ENCODE data around the gene ADRB1. TPM values are rescaled to one million over a fixed set of nuclear protein-coding genes. Genes with fewer than 3 reads are reported as not detected.

Gene ADRB1
- under 1 TPM in 2 of 5 experiments, not detected in 3; 0.29 to 0.64 TPM for total RNA-seq
- polyA plus RNA-seq = not detected
- total RNA-seq = not detected

GRCh38 chr10:114043532-114044246, at the start of gene ADRB1:
ADRB1 (plus strand) TSS chr10:114043866; CDS start chr10:114044133, 267 bp downstream.
- H3K4me1 Mint-ChIP-seq = peaks cover 14 to 27% (median 20%) of the 10 kb centered on the region in 7 donors
- intact Hi-C loops (cut with micrococcal nuclease) = loop anchor here in 1 of 2 donors (5.0 kb wide), 1 partner anchor 81 kb away; no protein-coding TSS in a partner anchor
- peaks cover 0 to 4% (median 0%) of the 10 kb centered on the region in 5 donors for H3K36me3 Mint-ChIP-seq
- Histone ChIP-seq H3K27me3 (ENCODE audit: control insufficient read depth in 2 of 2, insufficient read depth in 2 of 2, low read length in 2 of 2) (peaks cover 2 to 6% of the 10 kb centered on the region in 2 donors), H3K36me3 (ENCODE audit: control insufficient read depth in 2 of 3, insufficient read depth in 3 of 3, low read length in 3 of 3) (no peaks in the 10 kb centered on the region), H3K4me3 (ENCODE audit: low read length) (peak within 1 kb of the TSS; percentile 30), H3K9me3 (ENCODE audit: control insufficient read depth in 2 of 3, low read length in 3 of 3) (no peaks in the 10 kb centered on the region), H3K4me1 (ENCODE audit: control insufficient read depth in 2 of 2, insufficient read depth in 2 of 2, low read length in 2 of 2) (peaks cover 0 to 8% of the 10 kb centered on the region in 2 donors), H3K27ac (ENCODE audit: low read depth, low read length) (no peak within 1 kb of the TSS)
- peak within 1 kb of the TSS in 2 of 9 donors; percentile 28 to 70 for H3K27ac Mint-ChIP-seq
- ChIA-PET CTCF (no interaction called here), POLR2A (no interaction called here)
- H3K27me3 Mint-ChIP-seq = peaks cover 52 to 87% (median 74%) of the 10 kb centered on the region in 5 donors
- peak in 4 of 9 donors; percentile 2 to 41 (median 16) for DNase-seq
- H3K4me3 Mint-ChIP-seq = peak within 1 kb of the TSS; percentile 68 to 84 (median 80)
- peaks cover 0 to 4% (median 0%) of the 10 kb centered on the region in 11 donors for H3K9me3 Mint-ChIP-seq
- peak; percentile 64 for ATAC-seq

DNA sequence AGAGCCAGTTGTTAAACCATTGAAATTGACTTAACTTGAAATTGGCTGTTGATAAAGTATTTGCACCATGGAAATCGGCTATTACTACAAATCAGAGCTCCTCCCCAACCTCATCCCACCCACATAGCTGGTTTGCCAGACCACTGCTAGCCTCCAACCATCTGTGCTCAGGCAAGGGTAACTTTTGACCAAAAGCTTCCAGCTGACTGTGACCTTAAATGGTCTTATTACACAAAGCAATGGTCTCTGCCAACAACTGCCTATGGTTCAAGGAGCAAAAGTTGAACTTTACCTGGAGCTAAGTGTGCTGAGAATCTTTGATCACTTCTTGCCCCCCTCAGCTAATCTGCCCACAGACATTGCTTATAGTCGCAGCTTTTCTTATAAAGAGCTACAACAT, 48.5 kb upstream of the ADRB1 start:
- POLR2A ChIA-PET = no interaction called here
- no peak for ATAC-seq

DNA sequence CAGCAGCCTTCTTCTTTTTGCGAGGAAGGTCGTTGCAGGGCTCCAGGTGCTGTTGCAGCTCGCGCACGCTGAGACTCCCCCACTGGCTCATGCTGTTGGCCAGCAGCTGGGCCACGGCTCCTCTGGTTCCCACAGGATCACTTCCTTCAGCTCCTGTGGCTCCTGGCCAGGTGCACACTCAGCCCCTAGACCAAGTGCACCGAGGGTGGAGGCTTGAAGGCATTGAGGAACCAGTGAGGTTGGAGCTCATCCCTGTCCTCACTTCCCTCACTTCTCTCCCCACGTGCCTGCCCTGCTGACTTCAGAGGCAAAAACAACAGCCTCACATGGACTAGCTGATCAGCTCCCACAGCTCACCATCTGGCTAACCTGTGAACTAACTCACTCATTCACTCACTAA, 46.2 kb upstream of the ADRB1 start:
- H3K27ac Mint-ChIP-seq = no peak overlapping the region
- H3K36me3 ChIP-seq (ENCODE audit: control insufficient read depth in 2 of 3, insufficient read depth in 3 of 3, low read length in 3 of 3) = no peaks in the 10 kb centered on the region
- peaks cover 11 to 76% (median 25%) of the 10 kb centered on the region in 5 donors for H3K27me3 Mint-ChIP-seq
- peaks cover 6 to 15% (median 8%) of the 10 kb centered on the region in 7 donors for H3K4me1 Mint-ChIP-seq
- H3K27me3 ChIP-seq (ENCODE audit: control insufficient read depth in 2 of 2, insufficient read depth in 2 of 2, low read length in 2 of 2) = no peaks in the 10 kb centered on the region
- peaks cover 0 to 4% of the 10 kb centered on the region in 2 donors for H3K4me1 ChIP-seq (ENCODE audit: control insufficient read depth in 2 of 2, insufficient read depth in 2 of 2, low read length in 2 of 2)
- DNase-seq (no peak), ATAC-seq (no peak)
- CTCF ChIA-PET = no interaction called here
- intact Hi-C loops (cut with micrococcal nuclease) = no loop called here
- H3K27ac ChIP-seq (ENCODE audit: low read depth, low read length) = no peak overlapping the region
- H3K9me3 Mint-ChIP-seq = no peaks in the 10 kb centered on the region
- H3K9me3 ChIP-seq (ENCODE audit: control insufficient read depth in 2 of 3, low read length in 3 of 3) = no peaks in the 10 kb centered on the region
- H3K4me3 ChIP-seq (ENCODE audit: low read length) = no peak overlapping the region
- no peak overlapping the region for H3K4me3 Mint-ChIP-seq
- POLR2A ChIA-PET = no interaction called here
- no peaks in the 10 kb centered on the region for H3K36me3 Mint-ChIP-seq

More for the DNA sequence above, 48.5 kb upstream of the ADRB1 start:
- no peaks in the 10 kb centered on the region for H3K27me3 ChIP-seq (ENCODE audit: control insufficient read depth in 2 of 2, insufficient read depth in 2 of 2, low read length in 2 of 2)
- no peaks in the 10 kb centered on the region for H3K9me3 Mint-ChIP-seq
- no peak overlapping the region for H3K4me3 ChIP-seq (ENCODE audit: low read length)
- no peak overlapping the region for H3K4me3 Mint-ChIP-seq
- CTCF ChIA-PET = no interaction called here
- no peak overlapping the region for H3K27ac Mint-ChIP-seq
- H3K4me1 ChIP-seq (ENCODE audit: control insufficient read depth in 2 of 2, insufficient read depth in 2 of 2, low read length in 2 of 2) = peaks cover 0 to 4% of the 10 kb centered on the region in 2 donors
- H3K4me1 Mint-ChIP-seq = peaks cover 6 to 19% (median 12%) of the 10 kb centered on the region in 7 donors
- H3K36me3 Mint-ChIP-seq = no peaks in the 10 kb centered on the region
- no peaks in the 10 kb centered on the region for H3K9me3 ChIP-seq (ENCODE audit: control insufficient read depth in 2 of 3, low read length in 3 of 3)
- intact Hi-C loops (cut with micrococcal nuclease) = no loop called here
- H3K27ac ChIP-seq (ENCODE audit: low read depth, low read length) = no peak overlapping the region
- no peak for DNase-seq
- no peaks in the 10 kb centered on the region for H3K36me3 ChIP-seq (ENCODE audit: control insufficient read depth in 2 of 3, insufficient read depth in 3 of 3, low read length in 3 of 3)
- peaks cover 25 to 81% (median 39%) of the 10 kb centered on the region in 5 donors for H3K27me3 Mint-ChIP-seq

DNA sequence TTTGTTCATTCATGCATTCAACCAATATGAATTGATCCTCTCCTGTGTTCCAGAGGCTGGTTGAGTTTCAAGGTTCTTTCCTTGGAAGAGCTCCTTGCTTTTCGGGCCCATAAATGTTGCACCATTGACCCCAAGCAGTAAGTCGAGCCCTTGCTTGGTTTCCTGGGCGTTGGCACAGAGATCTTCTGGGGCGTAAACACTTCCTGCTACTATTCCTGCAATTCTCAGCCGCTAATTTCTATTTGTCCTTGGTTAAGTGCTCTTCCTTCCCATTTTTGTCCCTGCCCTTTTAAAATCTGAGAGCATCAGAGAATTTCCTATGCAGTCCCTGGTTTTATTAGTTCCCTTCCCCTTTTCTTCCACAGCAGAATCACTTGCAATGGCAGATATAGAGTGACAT, 44.1 kb upstream of the ADRB1 start:
- Mint-ChIP-seq H3K36me3 (no peaks in the 10 kb centered on the region), H3K27ac (peak overlapping the region in 1 of 9 donors; percentile 9), H3K9me3 (peaks cover 0 to 1% (median 0%) of the 10 kb centered on the region in 11 donors), H3K4me3 (no peak overlapping the region), H3K27me3 (peaks cover 4 to 68% (median 18%) of the 10 kb centered on the region in 5 donors), H3K4me1 (peaks cover 6 to 15% (median 8%) of the 10 kb centered on the region in 7 donors)
- no peak for DNase-seq
- Histone ChIP-seq H3K9me3 (ENCODE audit: control insufficient read depth in 2 of 3, low read length in 3 of 3) (no peaks in the 10 kb centered on the region), H3K4me3 (ENCODE audit: low read length) (no peak overlapping the region), H3K4me1 (ENCODE audit: control insufficient read depth in 2 of 2, insufficient read depth in 2 of 2, low read length in 2 of 2) (peaks cover 0 to 4% of the 10 kb centered on the region in 2 donors), H3K36me3 (ENCODE audit: control insufficient read depth in 2 of 3, insufficient read depth in 3 of 3, low read length in 3 of 3) (no peaks in the 10 kb centered on the region), H3K27me3 (ENCODE audit: control insufficient read depth in 2 of 2, insufficient read depth in 2 of 2, low read length in 2 of 2) (no peaks in the 10 kb centered on the region), H3K27ac (ENCODE audit: low read depth, low read length) (no peak overlapping the region)
- ChIA-PET POLR2A (no interaction called here), CTCF (no interaction called here)
- no peak for ATAC-seq
- intact Hi-C loops (cut with micrococcal nuclease) = no loop called here

DNA sequence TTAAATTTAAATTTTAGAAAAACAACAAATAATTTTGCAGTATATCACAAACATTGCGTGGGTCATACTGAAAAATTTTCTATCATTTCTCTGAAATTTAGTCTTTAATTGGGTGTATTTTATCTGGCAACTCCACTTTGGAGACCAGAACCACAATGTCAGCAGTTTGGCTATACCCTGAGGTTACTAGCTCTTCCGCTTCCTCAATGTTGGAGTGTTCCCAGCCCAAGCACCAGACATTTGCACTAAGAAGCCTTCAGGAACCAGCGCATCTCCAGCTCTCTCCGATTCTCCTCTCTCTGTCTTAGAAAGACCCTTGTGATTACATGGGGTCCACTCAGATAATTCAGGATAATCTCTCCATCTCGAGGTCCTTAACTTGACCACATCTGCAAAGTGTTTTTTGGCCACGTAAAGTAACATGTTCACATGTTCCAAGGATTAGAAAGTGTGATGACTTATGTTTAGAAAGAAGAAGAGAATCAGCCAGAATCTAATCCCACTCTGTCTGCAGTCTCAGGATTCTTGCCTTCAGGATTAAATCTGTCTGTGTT, 43.1 kb upstream of the ADRB1 start:
- Histone ChIP-seq H3K9me3 (ENCODE audit: control insufficient read depth in 2 of 3, low read length in 3 of 3) (no peaks in the 10 kb centered on the region), H3K4me1 (ENCODE audit: control insufficient read depth in 2 of 2, insufficient read depth in 2 of 2, low read length in 2 of 2) (peaks cover 0 to 4% of the 10 kb centered on the region in 2 donors), H3K4me3 (ENCODE audit: low read length) (no peak overlapping the region), H3K27me3 (ENCODE audit: control insufficient read depth in 2 of 2, insufficient read depth in 2 of 2, low read length in 2 of 2) (no peaks in the 10 kb centered on the region), H3K27ac (ENCODE audit: low read depth, low read length) (no peak overlapping the region), H3K36me3 (ENCODE audit: control insufficient read depth in 2 of 3, insufficient read depth in 3 of 3, low read length in 3 of 3) (no peaks in the 10 kb centered on the region)
- Mint-ChIP-seq H3K36me3 (no peaks in the 10 kb centered on the region), H3K4me1 (peaks cover 6 to 15% (median 8%) of the 10 kb centered on the region in 7 donors), H3K9me3 (peaks cover 0 to 1% (median 0%) of the 10 kb centered on the region in 11 donors), H3K4me3 (no peak overlapping the region), H3K27ac (no peak overlapping the region), H3K27me3 (peaks cover 0 to 68% (median 22%) of the 10 kb centered on the region in 5 donors)
- ChIA-PET POLR2A (no interaction called here), CTCF (no interaction called here)
- DNase-seq = no peak
- no peak for ATAC-seq
- intact Hi-C loops (cut with micrococcal nuclease) = no loop called here

DNA sequence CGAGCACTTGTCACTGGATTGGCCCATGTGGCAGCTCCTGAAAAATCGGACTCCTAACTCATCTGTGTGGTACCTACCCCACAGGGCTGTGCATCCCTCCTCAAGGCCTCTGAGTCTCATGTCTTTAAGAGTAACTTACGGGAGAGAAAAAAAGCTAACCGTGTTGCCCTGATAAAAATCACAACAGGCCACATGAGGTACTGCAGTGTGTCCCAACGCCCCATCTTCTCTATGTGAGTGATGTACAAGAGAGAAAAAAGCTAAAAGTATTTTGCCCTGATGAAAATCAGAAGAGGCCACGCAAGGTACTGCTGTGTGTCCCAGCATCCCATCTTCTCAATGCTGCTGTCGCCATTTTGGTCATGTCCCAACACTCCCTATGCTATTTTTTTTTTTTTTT, 41.2 kb upstream of the ADRB1 start:
- H3K4me1 Mint-ChIP-seq = peaks cover 6 to 15% (median 8%) of the 10 kb centered on the region in 7 donors
- Histone ChIP-seq H3K27ac (ENCODE audit: low read depth, low read length) (no peak overlapping the region), H3K4me3 (ENCODE audit: low read length) (no peak overlapping the region), H3K9me3 (ENCODE audit: control insufficient read depth in 2 of 3, low read length in 3 of 3) (no peaks in the 10 kb centered on the region), H3K4me1 (ENCODE audit: control insufficient read depth in 2 of 2, insufficient read depth in 2 of 2, low read length in 2 of 2) (peaks cover 0 to 4% of the 10 kb centered on the region in 2 donors), H3K36me3 (ENCODE audit: control insufficient read depth in 2 of 3, insufficient read depth in 3 of 3, low read length in 3 of 3) (no peaks in the 10 kb centered on the region), H3K27me3 (ENCODE audit: control insufficient read depth in 2 of 2, insufficient read depth in 2 of 2, low read length in 2 of 2) (no peaks in the 10 kb centered on the region)
- peaks cover 0 to 50% (median 12%) of the 10 kb centered on the region in 5 donors for H3K27me3 Mint-ChIP-seq
- CTCF ChIA-PET = no interaction called here
- H3K36me3 Mint-ChIP-seq = no peaks in the 10 kb centered on the region
- peaks cover 0 to 1% (median 0%) of the 10 kb centered on the region in 11 donors for H3K9me3 Mint-ChIP-seq
- intact Hi-C loops (cut with micrococcal nuclease) = no loop called here
- ATAC-seq (no peak), DNase-seq (no peak)
- POLR2A ChIA-PET = no interaction called here
- no peak overlapping the region for H3K27ac Mint-ChIP-seq
- H3K4me3 Mint-ChIP-seq = no peak overlapping the region

Measured in naive thymus-derived CD4-positive, alpha-beta T cell (primary cell).